Right renal pelvis (tissue), 4 donors: Measurements from ENCODE around the gene UBE2I. TPM values are rescaled to one million over a fixed set of nuclear protein-coding genes. Genes with fewer than 3 reads are reported as not detected.

Experiments
- DNase-seq, 4 donors: peaks; one replicate each; pipeline ENCODE4 v3.0.0-alpha.2; 2013; ENCODE audit warnings: low read depth in 4 of 4, low spot score in 3 of 4, missing footprints in 1 of 4
- polyA plus RNA-seq, 4 donors: library from polyadenylated mRNA; unstranded; fragments of 120-200 nt; gene quantifications; one replicate each; pipeline ENCODE4 v1.2.1, GENCODE V29; 2013; ENCODE audit not compliant: insufficient read length in 4 of 4

The UBE2I gene
- polyA plus RNA-seq, 4 donors, result 169 to 186 (median 176) TPM

- DNase-seq, result no peak
Observed at GRCh38 chr16:1277151-1277598, 32.3 kb upstream of the UBE2I start.

DNA sequence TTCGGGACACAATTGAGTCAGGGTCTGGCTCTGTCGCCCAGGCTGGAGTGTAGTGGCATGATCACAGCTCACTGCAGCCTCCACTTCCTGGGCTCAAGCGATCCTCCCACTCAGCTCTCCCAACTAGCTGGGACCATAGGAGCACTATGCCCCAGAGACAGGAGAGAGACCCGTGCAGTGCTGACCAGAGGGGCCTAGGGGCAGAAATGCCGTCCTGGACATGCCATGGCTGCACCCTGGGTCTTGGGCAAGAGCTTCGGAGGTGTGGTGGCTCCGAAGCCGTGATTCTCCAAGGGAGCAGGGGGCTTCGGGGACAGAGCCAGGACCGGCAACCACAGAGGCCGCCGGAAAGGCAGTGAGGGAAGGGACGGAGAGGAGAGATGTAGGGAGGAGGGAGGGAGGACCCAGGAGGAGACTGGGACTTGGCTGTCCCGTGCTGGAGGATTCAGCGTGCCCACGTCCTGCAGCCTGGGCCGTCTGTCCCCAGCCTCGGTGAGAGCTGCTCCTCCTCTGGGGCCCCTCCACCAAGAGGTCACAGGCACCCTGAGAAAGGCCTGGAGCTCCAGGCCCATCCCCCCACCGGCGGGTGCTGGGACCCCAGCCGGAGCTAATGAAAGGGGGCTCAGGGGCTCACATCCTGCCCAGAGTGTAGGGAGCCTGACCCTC lies 31.7 kb upstream of the UBE2I start:
- DNase-seq, result no peak

- no peak for DNase-seq
Observed at GRCh38 chr16:1278477-1278876, 31.0 kb upstream of the UBE2I start.

DNA sequence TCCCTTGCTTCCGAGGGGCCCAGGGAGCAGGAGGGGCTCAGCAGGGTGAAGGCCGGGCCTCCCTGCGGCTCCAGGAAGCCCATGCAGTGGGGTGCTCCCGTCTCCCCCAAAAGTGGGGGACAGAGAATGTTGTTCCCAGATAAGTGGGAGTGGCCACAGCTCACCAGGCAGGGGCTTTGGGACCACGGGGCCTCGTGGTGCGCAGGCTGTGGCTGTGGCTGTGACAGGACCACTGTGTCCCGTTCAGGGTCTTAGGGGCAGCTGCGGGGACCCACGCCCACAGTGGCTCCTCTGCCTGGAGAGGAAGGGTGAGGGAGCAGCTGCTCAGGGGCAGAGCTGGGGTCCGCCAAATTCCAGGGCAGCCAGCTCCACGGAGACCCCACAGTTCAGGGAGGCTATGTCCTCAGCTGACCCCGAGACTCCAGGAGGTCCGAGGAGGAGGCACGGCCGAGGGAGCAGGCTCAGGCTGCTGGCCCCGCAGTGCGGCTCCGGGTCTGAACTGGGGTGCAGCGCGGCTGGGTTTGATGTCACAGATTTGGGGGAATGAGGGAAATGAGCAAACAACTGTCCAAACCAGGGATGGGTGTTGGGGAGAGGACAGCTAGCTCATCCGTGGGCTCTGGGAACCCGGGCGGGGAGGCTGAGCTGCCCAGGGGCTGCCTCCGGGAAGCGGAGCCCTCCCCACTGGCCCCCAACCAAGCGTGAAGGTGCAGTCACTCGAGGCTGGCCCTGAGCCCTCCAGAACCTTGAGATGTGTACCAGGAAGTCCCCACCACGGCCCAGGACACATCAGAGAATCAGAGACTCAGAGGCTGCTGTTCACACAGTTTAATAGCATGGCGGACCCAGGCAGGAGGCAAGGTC lies 30.1 kb upstream of the UBE2I start:
- DNase-seq, result no peak

- DNase-seq, result no peak
Observed at GRCh38 chr16:1279945-1280589, 29.4 kb upstream of the UBE2I start.

DNA sequence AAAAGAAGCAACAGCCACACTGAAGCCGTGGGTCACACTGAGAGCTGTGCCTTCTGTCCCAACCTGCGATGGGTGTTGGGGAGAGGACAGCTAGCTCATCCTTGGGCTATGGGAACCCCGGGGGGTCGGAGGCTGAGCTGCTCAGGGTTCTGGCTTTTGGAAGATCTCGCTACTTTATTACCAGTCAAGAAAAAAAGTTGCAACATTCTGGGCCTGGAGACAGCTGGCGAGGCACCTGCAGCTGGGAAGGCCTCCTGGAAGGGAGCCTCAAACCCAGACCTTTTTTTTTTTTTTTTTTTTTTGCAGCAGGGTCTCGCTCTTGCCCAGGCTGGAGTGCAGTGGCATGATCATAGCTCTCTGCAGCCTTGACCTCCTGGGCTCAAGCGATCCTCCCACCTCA lies 28.7 kb upstream of the UBE2I start:
- DNase-seq, result no peak

- no peak for DNase-seq
Observed at GRCh38 chr16:1281517-1281916, 27.9 kb upstream of the UBE2I start.

GRCh38 chr16:1282324-1282973 lies 27.0 kb upstream of the UBE2I start:
- no peak for DNase-seq

DNA sequence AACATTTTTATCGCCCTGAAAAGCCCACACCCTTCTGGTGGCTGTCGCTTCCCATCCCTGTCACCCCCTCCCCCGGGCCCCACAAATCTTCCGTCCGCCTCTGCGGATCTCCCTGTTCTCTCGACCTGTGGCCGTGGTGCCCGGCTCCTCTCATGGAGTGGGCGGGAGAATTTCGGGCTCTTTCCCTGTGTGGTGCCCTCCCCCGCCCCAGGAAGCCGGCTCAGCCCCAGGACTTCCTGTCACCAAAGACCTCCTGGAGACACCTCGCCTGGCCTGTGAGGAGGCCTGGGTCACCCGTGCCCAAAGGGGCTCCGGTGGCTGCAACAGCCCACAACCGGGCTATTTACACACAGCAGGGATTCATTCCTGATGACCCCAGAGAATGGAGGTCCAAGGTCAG lies 26.1 kb upstream of the UBE2I start:
- no peak for DNase-seq

- DNase-seq, result no peak
Observed at GRCh38 chr16:1283996-1284616, 25.3 kb upstream of the UBE2I start.

- no peak for DNase-seq
Observed at GRCh38 chr16:1285669-1286512, 23.5 kb upstream of the UBE2I start.

- DNase-seq, result no peak
Observed at GRCh38 chr16:1286513-1287094, 22.8 kb upstream of the UBE2I start.

- DNase-seq, result no peak
Observed at GRCh38 chr16:1287982-1288670, 21.3 kb upstream of the UBE2I start.

DNA sequence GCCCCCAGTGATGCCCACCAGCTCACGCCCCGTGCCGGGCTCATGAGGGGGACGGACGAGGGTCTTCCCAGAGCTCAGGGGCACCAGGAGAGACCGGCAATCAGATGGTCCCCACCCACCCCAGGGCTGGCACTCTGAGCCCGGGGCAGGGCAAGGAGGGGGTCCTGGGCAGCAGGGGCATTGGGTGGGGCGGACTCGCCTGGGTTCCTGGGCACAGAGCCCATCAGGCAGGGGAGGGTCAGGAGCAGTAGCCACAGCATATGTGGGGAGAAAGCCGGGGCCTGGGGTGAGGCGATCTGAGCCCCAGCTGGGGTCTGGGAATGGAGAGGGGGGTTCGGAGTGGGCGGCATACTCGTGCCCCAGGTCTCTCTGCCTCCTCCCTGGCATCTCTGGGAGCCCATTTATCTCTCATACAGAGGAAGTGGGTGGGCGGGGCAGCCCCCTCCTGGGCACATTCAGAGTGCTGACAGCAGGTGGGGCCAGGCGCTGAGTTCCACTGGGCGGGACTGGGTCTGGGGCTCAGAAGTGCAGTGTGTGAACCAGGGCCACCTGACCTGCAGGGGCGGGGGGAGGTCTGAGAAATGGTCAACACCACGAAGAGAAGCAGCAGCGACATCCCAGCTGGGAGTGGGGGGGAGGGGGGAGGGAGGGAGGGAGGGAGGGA lies 20.5 kb upstream of the UBE2I start:
- DNase-seq, result no peak

GRCh38 chr16:1289477-1289866 lies 20.0 kb upstream of the UBE2I start:
- no peak for DNase-seq

DNA sequence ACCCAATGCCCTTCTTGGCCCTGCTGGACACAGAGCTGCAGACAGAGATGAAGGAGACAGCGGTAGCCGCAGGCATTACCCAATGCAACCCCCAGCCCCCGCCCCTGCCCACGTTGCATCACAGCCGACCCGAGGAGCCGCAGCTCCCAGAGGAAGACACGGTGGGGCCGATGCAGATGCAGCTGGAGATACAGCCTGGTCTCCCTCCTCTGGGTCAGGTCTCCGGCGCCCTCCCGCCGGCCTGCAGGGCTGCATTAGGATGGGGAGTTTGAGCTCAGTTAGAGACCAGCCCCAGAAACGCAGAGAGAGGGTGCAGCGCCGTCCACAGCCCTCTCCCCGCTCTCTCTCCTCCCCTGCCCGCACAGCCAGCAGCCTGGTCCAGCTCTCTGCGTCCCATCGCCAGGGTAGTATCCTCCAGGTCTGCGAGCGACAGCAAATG lies 19.4 kb upstream of the UBE2I start:
- no peak for DNase-seq

- no peak for DNase-seq
Observed at GRCh38 chr16:1290860-1291575, 18.4 kb upstream of the UBE2I start.
